ENCODE results near the gene UNK.
"Not testable (repeated sequence)": the region's sequence is repeated elsewhere in the genome, so short reads cannot be mapped to it uniquely, and the experiment has no call there.

The UNK gene

DNA sequence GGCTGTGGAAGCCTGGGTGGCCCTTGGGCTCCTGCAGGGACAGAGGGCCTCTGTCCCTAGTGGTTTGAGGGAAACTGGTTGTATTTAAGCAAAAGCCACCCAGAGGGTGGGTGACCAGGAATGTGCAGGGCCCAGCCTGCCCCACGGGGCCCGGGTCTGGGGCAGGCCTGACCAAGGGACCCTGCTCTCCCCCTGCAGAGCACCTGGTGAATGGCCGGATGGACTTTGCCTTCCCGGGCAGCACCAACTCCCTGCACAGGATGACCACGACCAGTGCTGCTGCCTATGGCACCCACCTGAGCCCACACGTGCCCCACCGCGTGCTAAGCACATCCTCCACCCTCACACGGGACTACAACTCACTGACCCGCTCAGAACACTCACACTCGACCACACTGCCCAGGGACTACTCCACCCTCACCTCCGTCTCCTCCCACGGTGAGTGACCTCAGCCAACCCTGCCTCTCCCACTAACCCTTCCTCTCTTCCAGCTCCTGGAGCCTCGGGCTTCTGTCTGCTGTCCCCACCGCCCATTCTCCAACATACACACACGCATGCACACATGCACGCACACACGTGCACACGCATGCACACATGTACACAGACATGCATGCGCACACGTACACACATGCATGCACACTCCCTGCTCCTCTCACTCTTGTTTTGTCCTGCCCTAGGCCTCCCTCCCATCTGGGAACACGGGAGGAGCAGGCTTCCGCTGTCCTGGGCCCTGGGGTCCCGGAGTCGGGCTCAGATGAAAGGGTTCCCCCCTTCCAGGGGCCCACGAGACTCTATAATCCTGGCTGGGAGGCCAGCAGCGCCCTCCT lies 30.0 kb upstream of the UNK start:
- DNase-seq (ENCODE audit: low read depth in 1 of 2, low spot score in 1 of 2) = no peak

GRCh38 chr17:75755205-75755901 lies 29.3 kb upstream of the UNK start:
- DNase-seq (ENCODE audit: low read depth in 1 of 2, low spot score in 1 of 2) = no peak

DNA sequence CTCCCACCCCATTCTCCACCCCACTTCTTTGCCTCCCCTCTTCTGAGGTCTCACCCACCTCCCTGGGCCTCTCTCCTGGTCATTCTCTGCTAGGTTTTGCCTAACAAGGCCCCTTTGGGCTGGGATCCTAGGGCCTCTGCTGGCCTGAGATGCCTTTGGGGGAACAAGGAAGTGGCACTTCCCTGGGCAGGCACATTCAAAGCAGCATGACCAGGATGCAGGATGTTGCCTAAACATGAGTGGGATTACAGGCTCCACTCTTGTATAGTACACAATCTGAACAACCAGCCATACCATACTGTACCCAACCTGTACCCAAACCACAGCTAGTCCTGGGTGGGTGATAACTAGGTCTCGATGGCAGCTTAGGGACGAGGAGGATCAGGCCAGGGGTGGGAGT lies 28.6 kb upstream of the UNK start:
- no peak for DNase-seq (ENCODE audit: low read depth in 1 of 2, low spot score in 1 of 2)

DNA sequence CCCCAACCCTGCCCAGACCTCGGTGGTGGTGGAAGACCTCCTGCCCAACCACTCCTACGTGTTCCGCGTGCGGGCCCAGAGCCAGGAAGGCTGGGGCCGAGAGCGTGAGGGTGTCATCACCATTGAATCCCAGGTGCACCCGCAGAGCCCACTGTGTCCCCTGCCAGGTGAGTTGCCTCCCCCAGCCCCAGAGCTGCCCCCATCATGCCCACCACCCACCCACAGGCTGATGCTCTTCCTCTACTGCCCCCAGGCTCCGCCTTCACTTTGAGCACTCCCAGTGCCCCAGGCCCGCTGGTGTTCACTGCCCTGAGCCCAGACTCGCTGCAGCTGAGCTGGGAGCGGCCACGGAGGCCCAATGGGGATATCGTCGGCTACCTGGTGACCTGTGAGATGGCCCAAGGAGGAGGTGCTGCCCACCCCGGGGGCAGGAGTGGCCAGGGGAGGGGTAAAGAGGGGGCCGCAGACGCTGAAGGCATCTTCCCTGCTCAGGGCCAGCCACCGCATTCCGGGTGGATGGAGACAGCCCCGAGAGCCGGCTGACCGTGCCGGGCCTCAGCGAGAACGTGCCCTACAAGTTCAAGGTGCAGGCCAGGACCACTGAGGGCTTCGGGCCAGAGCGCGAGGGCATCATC lies 28.0 kb upstream of the UNK start:
- DNase-seq (ENCODE audit: low read depth in 1 of 2, low spot score in 1 of 2) = no peak

DNA sequence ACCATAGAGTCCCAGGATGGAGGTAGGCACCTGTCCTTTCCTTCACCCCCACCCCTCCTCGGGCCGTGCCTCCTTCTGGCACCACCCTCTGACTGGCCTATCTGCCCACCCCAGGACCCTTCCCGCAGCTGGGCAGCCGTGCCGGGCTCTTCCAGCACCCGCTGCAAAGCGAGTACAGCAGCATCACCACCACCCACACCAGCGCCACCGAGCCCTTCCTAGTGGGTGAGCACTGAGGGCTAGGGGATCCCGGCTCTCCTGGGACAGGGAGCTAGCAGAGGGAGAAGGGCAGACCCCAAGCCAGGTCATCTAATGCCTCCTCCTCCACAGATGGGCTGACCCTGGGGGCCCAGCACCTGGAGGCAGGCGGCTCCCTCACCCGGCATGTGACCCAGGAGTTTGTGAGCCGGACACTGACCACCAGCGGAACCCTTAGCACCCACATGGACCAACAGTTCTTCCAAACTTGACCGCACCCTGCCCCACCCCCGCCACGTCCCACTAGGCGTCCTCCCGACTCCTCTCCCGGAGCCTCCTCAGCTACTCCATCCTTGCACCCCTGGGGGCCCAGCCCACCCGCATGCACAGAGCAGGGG lies 27.4 kb upstream of the UNK start:
- DNase-seq (ENCODE audit: low read depth in 1 of 2, low spot score in 1 of 2) = no peak

- DNase-seq (ENCODE audit: low read depth in 1 of 2, low spot score in 1 of 2) = no peak
Observed at GRCh38 chr17:75758131-75758905, 26.3 kb upstream of the UNK start.

- DNase-seq (ENCODE audit: low read depth in 1 of 2, low spot score in 1 of 2) = no peak
Observed at GRCh38 chr17:75759457-75759856, 25.1 kb upstream of the UNK start.

DNA sequence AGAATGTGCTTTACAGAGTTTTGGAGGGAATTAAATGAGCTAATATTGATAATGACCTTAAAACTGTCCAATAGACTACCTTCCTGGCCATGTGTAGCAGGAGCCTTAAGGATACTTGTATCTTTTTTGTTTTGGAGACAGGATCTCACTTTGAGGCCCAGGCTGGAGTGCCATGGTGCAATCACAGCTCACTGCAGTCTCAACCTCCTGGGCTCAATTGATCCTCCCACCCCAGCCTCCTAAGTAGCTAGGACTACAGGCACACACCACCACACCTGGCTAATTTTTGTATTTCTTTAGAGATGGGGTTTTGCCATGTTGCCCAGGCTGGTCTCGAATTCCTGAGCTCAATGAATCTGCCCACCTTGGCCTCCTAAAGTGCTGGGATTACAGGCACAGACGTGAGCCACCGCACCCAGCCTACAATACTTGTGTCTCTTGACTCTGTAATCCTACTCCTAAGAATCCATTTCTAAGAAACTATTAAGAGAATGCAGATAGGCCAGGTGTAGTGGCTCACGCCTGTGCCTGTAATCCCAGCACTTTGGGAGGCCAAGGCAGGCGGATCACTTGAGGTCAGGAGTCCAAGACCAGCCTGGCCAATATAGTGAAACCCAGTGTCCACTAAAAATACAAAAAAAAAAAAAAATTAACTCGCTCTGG lies 24.5 kb upstream of the UNK start:
- not testable (repeated sequence) for DNase-seq (ENCODE audit: low read depth in 1 of 2, low spot score in 1 of 2)

- DNase-seq (ENCODE audit: low read depth in 1 of 2, low spot score in 1 of 2) = no peak
Observed at GRCh38 chr17:75762513-75763268, 21.9 kb upstream of the UNK start.

DNA sequence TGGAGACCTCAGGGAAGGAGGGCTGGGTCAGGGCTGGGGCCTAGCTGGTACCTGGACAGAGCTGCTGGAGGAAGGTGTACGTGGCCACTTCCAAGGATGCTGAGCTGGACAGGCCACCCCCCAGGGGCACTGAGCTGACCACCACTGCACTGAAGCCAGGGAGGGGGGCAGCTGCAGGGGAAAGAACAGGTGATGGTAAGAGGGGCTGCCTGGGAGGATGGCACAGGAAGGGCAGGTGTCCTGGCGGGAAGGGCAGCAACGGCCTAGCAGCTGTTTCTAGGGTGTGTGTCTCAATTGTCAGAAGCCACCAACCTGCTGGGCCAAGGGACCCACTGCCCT lies 21.4 kb upstream of the UNK start:
- DNase-seq (ENCODE audit: low read depth in 1 of 2, low spot score in 1 of 2) = no peak

DNA sequence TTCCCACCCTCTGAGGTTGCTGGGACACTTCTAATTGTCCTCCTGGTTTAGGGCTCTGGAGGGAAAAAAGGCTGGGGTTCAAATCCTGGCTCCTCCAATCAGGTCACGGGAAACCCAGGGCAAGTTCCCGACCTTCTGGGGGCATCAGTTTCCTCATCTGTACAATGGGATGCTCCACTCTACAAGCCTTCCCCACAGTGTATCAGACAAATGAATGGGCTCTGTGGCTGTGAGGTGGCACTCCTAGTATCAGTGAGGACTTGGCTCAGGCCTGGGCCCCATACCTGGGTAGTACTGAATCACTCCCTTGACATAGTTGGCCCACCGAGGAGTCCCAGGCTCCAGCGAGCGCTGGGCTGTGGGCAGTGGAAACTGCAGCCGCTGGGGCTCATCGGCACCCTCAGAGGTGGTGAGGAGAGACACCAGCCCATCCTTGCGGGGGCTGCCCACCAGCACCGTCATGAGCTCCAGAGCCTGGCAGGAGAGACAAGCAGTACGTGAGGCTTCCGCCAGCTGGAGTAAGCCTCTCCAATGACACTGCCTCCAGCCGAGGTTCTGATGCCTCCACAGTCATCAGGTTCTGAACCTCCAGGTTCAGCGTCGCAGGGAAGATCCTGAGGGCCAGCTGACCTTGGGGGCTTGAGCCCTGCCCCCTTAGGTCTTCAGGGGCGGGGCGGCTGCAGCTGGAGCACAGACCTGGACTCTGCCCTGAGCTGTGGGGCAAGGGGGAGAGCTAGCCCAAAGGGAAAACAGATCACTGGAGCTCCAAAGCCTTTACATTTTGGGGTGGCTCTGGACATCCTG lies 20.8 kb upstream of the UNK start:
- DNase-seq (ENCODE audit: low read depth in 1 of 2, low spot score in 1 of 2) = no peak

- no peak for DNase-seq (ENCODE audit: low read depth in 1 of 2, low spot score in 1 of 2)
Observed at GRCh38 chr17:75764417-75764710, 20.2 kb upstream of the UNK start.

DNA sequence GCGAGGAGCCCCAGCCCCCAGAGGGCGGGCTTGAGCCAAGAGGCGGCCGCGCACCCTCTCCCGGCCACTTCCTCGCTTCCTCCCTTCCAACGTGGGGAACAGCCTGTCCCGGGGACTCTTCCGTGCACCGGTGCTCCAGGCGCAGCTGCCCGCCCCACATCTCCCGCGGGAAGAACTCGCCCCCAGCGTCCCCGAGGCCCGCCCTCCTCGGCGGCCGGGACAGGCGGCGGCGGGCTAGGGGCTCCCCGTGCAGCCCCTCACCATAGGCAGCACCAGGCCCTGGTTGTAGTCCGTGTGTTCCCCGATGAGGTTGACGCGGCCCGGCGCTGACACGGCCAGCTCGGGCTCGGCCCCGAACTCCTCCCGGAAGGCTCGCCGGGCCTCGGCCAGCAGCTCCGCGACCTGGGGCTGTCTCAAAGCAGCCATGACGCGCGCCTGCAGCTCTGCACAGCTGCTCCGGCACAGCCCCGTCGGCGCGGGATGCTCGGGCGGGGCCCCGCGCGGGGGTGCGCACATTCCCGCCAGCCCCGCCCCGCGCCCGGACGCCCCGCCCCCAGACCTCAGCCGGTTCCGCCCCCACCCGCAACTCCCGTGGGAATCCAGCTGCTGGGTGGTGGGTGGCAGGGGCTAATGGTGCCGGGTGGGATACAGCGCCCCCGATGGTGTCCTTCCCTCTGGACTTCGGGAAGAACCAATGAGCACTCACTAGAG lies 19.7 kb upstream of the UNK start, which contains the start of gene GALK1:
TSS of gene GALK1 (minus strand) at position 482 of the 711 bp plus-strand sequence. CDS start at position 426, 56 bp downstream.
- DNase-seq (ENCODE audit: low read depth in 1 of 2, low spot score in 1 of 2) = peak; percentile 48 to 60

GRCh38 chr17:75765981-75766380 lies 18.6 kb upstream of the UNK start:
- no peak for DNase-seq (ENCODE audit: low read depth in 1 of 2, low spot score in 1 of 2)

DNA sequence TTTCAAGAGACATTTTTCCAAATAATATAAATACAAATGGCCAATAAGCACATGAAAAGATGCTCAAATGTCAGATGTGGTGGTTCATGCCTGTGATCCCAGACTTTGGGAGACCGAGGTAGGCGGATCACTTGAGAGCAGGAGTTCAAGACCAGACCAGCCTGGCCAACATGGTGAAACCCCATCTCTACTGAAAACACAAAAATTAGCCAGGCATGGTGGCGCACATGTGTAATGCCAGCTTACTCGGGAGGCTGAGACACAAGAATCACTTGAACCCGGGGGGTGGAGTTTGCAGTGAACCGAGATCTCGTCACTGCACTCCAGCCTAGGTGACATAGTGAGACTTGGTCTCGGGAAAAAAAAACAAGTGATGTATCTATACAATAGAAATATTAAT lies 16.7 kb upstream of the UNK start:
- no peak for DNase-seq (ENCODE audit: low read depth in 1 of 2, low spot score in 1 of 2)

DNA sequence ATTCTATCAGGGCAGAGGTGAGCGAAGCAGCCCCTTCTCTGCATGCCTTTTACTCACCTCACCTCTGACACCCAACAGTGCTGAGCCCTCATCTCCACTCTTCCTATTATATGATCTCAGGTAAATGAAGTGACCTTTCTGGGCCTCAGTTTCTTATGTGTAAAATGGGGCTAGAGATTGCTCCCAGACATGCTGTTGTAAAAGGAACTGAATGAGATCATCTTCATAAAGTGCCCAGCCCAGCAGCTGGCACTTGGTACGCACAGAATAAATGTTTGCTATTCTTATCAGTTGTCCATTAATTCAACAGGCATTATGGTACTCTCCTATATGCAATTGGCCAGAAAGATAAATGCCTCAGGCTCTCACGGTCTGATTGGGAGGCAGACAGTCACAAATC lies 15.1 kb upstream of the UNK start:
- DNase-seq (ENCODE audit: low read depth in 1 of 2, low spot score in 1 of 2) = no peak

DNA sequence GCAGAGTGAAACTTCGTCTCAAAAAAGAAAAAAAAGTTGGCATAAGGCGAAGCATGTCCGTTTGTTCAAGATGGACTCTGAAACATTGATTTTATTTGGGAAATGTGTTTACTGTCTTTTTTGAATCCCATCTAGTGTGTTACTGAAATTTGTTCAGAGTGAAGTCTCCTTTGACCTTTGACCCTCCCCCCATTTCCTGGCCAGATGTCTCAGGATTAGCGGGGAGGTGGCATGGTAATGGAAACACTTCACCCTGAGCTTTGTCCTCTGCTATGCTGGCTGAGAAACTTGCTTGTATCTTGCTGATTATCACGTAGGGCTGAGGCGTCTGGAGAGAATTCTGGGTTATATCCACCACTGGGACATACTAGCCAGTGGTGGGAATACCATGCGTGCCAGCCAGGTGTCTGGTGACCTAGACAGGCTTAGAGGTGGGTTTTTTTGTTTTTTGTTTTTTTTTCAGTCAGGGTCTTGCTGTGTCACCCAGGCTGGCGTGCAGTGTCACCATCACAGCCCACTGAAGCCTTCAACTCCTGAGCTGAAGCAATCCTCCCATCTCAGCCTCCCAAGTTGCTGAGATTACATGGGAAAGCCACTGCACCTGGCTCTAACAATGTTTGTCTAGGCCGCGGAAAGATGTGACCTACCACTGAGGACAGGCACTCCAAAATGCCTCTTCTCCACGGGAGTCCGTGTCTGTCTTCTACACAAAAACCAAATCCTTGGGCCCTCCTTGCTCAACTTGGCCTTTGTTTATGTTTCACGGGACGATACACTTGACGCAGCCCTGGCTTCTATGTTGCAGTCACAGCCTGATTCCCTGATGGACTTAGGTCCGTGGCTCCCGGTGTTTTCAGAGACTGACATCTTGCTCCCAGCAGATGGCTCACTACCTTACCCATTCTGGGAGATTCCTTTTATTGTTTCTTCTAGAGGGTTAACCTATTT lies 13.0 kb upstream of the UNK start:
- DNase-seq (ENCODE audit: low read depth in 1 of 2, low spot score in 1 of 2) = no peak

Measured in activated T-helper 1 cell treated with anti-CD3 and anti-CD28 coated beads, Interleukin-2, amount 50 U/mL, for 16 hours (primary cell).